ENCODE data around the gene RBM41.
"Not testable (repeated sequence)": the region's sequence is repeated elsewhere in the genome, so short reads cannot be mapped to it uniquely, and the experiment has no call there.

Gene RBM41

DNA sequence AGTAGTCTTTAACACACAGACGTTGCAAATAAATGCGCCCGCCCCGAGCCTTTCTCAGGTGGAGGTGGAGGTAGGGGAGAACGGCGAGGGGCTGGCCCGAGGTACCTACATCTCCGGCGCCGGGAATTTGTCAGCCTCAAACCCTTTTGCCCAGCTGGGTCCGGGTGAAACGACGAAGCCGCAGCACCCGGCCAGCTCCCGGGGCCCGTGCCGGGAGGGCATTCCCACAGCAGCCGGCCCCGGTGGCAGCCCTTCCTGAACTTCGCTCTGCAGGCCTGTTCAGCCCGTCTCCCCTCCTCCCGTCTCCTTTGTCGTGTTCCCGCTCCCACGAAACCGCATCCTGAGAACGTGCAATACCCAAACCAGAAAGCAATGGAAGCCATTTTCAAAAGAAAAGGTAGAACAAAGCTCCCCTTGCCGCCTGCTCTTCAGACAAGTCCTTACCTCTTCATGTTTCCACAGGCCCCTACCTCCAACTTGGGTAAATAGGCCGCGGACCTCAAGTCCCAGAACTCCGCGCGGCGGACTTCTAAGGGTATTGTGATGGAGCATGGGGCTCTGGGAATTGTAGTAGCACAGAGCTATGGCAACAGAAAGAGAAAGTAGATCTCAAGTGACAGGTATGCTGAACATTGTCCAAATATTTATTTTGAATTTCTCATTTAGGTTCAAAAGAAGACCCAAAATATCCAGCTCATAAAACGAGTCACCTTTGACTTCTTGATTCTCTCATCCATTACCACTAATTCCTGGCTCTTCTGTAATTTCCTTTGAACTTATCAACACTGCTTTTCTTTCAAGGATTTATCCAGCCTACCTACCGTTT is at the start of gene RBM41:
Gene RBM41 (minus strand): TSS at position 501 of the 826 bp plus-strand sequence. CDS start 49 bp downstream, at position 452.
- DNase-seq: peak; percentile 32 to 46

GRCh38 chrX:107168257-107168656 is 49.6 kb upstream of the RBM41 start:
- DNase-seq: no peak

DNA sequence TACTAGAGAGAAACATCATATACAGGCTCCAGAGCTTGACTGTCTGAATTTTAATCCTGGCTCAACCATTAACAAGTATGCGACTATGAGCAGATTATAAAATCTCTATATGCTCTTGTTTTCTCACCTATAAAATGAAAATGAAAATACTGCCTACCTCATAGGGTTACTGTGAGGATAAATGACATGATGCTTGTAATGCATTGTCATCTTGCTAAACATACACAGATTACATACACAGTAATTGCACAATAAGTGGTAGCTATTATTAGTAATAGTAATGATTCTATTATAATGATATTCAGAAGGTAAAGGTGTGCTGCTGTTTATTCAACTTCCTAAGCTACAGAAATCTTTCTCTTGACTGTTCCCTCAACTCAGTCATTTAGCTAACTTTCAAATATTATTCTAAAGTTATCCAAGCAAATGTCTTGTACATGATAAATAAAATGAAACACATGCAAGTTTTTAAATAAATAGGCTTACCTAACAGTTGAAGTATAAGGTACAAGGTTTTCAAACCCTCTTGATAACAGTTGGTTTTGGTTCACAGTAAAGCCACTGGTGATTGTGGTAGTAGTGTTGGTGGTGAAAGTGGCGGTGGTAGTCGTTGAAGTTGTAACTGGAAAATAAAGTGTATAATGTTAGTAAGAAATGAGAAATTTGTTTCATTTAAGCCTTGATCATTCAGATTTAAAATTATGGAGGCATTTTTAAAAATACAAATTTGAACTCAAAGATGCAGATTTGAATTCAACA is 48.7 kb upstream of the RBM41 start:
- DNase-seq: no peak

DNA sequence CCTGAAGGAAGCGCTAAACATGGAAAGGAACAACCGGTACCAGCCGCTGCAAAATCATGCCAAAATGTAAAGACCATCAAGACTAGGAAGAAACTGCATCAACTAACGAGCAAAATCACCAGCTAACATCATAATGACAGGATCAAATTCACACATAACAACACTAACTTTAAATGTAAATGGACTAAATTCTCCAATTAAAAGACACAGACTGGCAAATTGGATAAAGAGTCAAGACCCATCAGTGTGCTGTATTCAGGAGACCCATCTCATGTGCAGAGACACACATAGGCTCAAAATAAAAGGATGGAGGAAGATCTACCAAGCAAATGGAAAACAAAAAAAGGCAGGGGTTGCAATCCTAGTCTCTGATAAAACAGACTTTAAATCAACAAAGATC is 39.0 kb upstream of the RBM41 start:
- not testable (repeated sequence) for DNase-seq

GRCh38 chrX:107155621-107156430 is 37.2 kb upstream of the RBM41 start:
- DNase-seq: not testable (repeated sequence)

GRCh38 chrX:107154787-107155620 is 36.4 kb upstream of the RBM41 start:
- peak in 1 of 2 donors; percentile 3 for DNase-seq

DNA sequence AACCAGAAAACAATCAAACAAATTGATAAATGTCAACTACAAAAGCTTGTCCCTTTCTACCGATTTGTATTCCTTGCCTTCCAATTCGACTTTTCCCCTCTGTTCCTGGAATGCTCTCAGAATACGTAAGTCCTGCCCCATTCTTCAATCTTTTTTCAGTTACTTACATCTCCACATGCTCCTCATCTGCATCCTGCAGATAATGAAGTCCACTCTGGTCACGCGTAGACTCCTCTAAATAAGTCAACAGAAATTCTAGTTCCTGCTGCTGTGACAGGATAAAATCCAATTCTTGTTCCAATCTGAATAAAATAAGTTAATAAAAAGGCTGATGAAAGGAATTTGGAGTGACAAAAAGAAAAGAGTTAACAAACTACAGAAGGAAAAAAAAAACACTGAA is 34.4 kb upstream of the RBM41 start:
- no peak for DNase-seq

DNA sequence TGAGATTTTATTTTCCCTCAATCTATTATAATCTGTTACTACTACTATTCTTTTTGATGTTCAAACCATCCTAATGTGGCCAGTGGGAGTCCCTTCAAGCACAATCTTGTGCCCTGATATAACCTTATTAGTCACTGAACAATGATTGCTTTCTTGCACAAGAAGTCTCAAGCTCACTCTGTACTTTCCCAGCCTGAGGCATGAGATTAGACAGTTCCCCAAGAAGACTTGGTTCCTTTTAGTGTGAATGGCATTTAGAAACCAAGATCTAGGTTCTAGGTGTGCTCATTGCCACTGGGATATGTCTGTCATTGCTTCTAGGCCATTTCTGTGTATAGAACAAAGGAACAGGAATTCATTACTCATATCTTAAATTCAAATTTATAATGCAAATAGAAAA is 28.0 kb upstream of the RBM41 start:
- no peak for DNase-seq

DNA sequence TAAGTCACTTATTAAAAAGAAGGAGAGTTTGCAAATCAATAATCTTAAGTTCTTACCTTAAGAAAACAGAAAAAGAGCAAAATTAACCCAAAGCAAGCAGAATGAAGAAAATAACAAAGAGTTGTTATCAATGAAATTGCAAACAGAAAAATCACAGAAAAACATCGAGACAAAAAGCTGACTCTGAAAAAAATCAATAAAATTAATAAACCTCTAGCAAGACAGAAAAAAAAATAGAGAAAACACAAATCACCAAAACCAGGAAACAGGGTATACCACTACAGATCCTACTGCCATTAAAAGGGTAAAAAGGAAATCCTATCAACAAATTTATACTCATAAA is 17.3 kb upstream of the RBM41 start:
- no peak for DNase-seq

- DNase-seq: no peak
Observed at GRCh38 chrX:107135049-107135964, 16.7 kb upstream of the RBM41 start.

DNA sequence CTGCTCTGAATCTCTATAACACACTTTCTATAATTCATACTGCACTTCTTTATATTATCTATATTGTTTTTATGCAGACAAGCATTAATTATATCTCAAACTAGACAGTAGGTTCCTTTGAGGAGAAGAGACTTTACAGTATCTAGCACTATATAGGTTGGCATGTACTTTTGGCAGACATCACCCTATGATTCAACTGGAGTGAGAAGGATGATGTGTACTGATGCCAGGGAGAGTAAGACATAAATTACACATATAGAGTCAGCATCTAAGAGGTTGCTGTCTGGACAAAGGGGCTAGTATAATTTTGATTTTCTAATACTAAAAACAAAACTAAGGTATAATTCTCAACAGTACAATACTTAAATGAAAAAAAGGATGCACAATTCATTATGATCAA is 5.1 kb upstream of the RBM41 start:
- no peak for DNase-seq

DNA sequence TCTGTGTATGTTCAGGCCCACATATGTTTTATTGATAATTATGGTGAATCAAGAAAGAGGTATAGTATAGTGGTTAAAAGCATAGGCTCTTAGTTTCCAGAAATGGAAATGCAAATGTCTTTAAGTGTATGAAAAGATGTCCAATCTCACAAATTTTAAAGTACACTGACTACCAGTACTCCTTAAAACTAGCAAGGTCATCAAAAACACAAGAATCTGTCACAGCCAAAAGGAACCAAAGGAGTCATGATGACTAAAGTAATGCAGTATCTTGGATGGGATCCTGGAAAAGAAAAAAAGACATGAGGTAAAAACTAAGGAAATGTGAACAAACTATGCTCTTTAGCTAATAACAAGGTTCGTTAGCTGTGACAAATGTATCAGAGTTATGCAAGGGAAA is 661 bp upstream of the RBM41 start:
- no peak for DNase-seq

- no peak for DNase-seq
Observed at GRCh38 chrX:107117993-107118321, 665 bp downstream of the RBM41 start.

GRCh38 chrX:107107459-107107858 is 11.2 kb downstream of the RBM41 start:
- no peak for DNase-seq

DNA sequence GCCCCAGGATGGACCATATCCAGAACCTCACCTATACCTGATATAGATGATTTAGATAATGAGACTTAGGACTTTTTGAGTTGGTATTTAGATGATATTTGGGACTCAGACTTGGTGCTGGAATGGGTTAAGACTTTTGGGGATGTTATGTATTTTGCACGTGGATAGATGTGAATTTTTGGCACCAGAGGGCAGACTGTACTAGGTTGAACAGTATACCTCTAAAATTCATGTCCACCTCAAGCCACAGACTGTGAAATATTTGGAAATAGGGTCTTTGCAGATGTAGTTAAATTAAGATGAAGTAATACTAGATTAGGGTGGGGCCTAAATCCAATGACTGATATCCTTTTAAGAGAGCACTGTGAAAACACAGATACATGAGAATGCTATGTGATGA is 15.6 kb downstream of the RBM41 start:
- no peak for DNase-seq

GRCh38 chrX:107076158-107076557 is 42.5 kb downstream of the RBM41 start:
- DNase-seq: no peak

- not testable (repeated sequence) for DNase-seq
Observed at GRCh38 chrX:107057731-107058130, 60.9 kb downstream of the RBM41 start.

GRCh38 chrX:107054978-107055377 is 63.6 kb downstream of the RBM41 start:
- DNase-seq: no peak

GRCh38 chrX:107050195-107050709 is 68.4 kb downstream of the RBM41 start:
- no peak for DNase-seq

DNA sequence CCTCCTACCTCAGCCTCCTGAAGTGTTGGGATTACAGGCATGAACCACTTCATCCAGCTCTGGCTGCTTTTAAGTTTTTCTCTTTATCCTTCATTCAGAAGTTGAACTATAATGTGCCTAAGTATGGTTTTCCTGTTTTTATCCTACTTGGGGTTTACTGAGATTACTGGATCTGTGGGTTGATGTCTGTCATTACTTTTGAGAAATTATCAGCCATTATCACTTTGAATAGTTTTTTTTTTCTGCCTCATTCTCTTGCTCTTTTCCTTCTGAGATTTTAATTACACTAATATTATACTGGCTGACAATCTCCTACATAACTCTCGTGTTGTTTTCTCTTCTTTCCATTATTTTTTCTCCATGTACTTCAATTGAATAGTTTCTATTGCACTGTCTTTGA is 71.0 kb downstream of the RBM41 start:
- DNase-seq: no peak

- DNase-seq: no peak
Observed at GRCh38 chrX:107029752-107030151, 88.9 kb downstream of the RBM41 start.

Data from stimulated activated CD4-positive, alpha-beta T cell treated with anti-CD3 and anti-CD28 coated beads, Interleukin-2, amount 100 ng/mL, for 48 hours (primary cell).